ENCODE measurements around the gene GPBP1.

Gene GPBP1

GRCh38 chr5:57171816-57172465, 1.9 kb upstream of the GPBP1 start:
- DNase-seq (ENCODE audit: low read depth): peak; percentile 71
- peak overlapping the region; percentile 87 for H3K4me3 ChIP-seq (ENCODE audit: low read depth, low read length)
- TF ChIP-seq CTCF (IDR thresholded peaks at IDR 0.05; ENCODE audit: insufficient read depth, low read depth, low read length, missing control alignments): no peak

- H3K4me3 ChIP-seq (ENCODE audit: low read depth, low read length): peak overlapping the region; percentile 87
- no peak for TF ChIP-seq CTCF (IDR thresholded peaks at IDR 0.05; ENCODE audit: insufficient read depth, low read depth, low read length, missing control alignments)
- DNase-seq (ENCODE audit: low read depth): peak; percentile 42
These were observed 1.2 kb upstream of the GPBP1 start for GRCh38 chr5:57172466-57173318.

- TF ChIP-seq CTCF (IDR thresholded peaks at IDR 0.05; ENCODE audit: insufficient read depth, low read depth, low read length, missing control alignments): no peak
- DNase-seq (ENCODE audit: low read depth): peak; percentile 63
These were observed 450 bp downstream of the GPBP1 start for GRCh38 chr5:57174128-57174889.

GRCh38 chr5:57174890-57175510, 1.1 kb downstream of the GPBP1 start:
- DNase-seq (ENCODE audit: low read depth): no peak
- TF ChIP-seq CTCF (IDR thresholded peaks at IDR 0.05; ENCODE audit: insufficient read depth, low read depth, low read length, missing control alignments): no peak
- peak overlapping the region; percentile 87 for H3K4me3 ChIP-seq (ENCODE audit: low read depth, low read length)

More at GRCh38 chr5:57174128-57174889, 450 bp downstream of the GPBP1 start:
- peak overlapping the region; percentile 87 for H3K4me3 ChIP-seq (ENCODE audit: low read depth, low read length)

- TF ChIP-seq CTCF (IDR thresholded peaks at IDR 0.05; ENCODE audit: insufficient read depth, low read depth, low read length, missing control alignments): no peak
- H3K4me3 ChIP-seq (ENCODE audit: low read depth, low read length): peak overlapping the region; percentile 87
- DNase-seq (ENCODE audit: low read depth): peak; percentile 74
These were observed 1.9 kb downstream of the GPBP1 start for GRCh38 chr5:57175551-57176309.

GRCh38 chr5:57176350-57176857, 2.5 kb downstream of the GPBP1 start:
- TF ChIP-seq CTCF (IDR thresholded peaks at IDR 0.05; ENCODE audit: insufficient read depth, low read depth, low read length, missing control alignments): no peak
- DNase-seq (ENCODE audit: low read depth): peak; percentile 54
- peak overlapping the region; percentile 87 for H3K4me3 ChIP-seq (ENCODE audit: low read depth, low read length)
